NT2/D1 (cell line): ENCODE measurements around the gene RMC1.

ENCODE experiments used
- DNase-seq: peaks from one replicate; pipeline ENCODE4 v3.0.0-alpha.2; 2011; ENCODE audit warnings: low read depth, low spot score
- H3K27me3 ChIP-seq: 2 replicates; pipeline ENCODE4 v1.6.0; 2011; ENCODE audit warnings: mild to moderate bottlenecking; ENCODE audit not compliant: insufficient read length, insufficient read depth
- H3K36me3 ChIP-seq: 2 replicates; pipeline ENCODE4 v1.6.1; 2011; ENCODE audit warnings: mild to moderate bottlenecking, low read length, mixed read lengths; ENCODE audit not compliant: insufficient read depth, insufficient read length
- H3K4me1 ChIP-seq: 2 replicates; pipeline ENCODE4 v1.5.1; 2011; ENCODE audit not compliant: insufficient read depth, insufficient read length
- H3K4me3 ChIP-seq: 2 replicates; pipeline ENCODE4 v1.5.1; 2011; ENCODE audit warnings: low read depth; ENCODE audit not compliant: insufficient read length
- H3K9ac ChIP-seq: 2 replicates; pipeline ENCODE4 v1.6.0; 2011; ENCODE audit warnings: low read depth; ENCODE audit not compliant: insufficient read length
- H3K9me3 ChIP-seq: 2 replicates; pipeline ENCODE4 v1.5.1; 2011; ENCODE audit warnings: mild to moderate bottlenecking, low read length; ENCODE audit not compliant: insufficient read depth
- SUZ12 ChIP-seq: IDR thresholded peaks from 2 replicates; pipeline ENCODE4 v1.6.1; 2011; ENCODE audit not compliant: insufficient read length, insufficient read depth; ENCODE audit errors: extremely low read depth
- YY1 ChIP-seq: IDR thresholded peaks from 2 replicates; pipeline ENCODE4 v1.6.1; 2011; ENCODE audit not compliant: insufficient read length, insufficient read depth
- ZNF274 ChIP-seq: IDR thresholded peaks from 2 replicates; pipeline ENCODE4 v1.6.1; 2011; ENCODE audit warnings: mild to moderate bottlenecking, low read depth, low read length

RMC1 gene

GRCh38 chr18:23468753-23469459 lies 34.4 kb upstream of the RMC1 start:
- H3K36me3 ChIP-seq = peaks cover 72% of the 10 kb centered on the region
- DNase-seq = no peak

GRCh38 chr18:23470620-23471387 lies 32.5 kb upstream of the RMC1 start:
- Histone ChIP-seq H3K36me3 (peaks cover 78% of the 10 kb centered on the region), H3K4me3 (no peak overlapping the region), H3K27me3 (no peaks in the 10 kb centered on the region), H3K4me1 (no peaks in the 10 kb centered on the region), H3K9me3 (no peaks in the 10 kb centered on the region), H3K9ac (no peak overlapping the region)
- DNase-seq = no peak
- TF ChIP-seq ZNF274 (no peak), SUZ12 (no peak), YY1 (no peak)

More at GRCh38 chr18:23468753-23469459, 34.4 kb upstream of the RMC1 start:
- TF ChIP-seq ZNF274 (no peak), SUZ12 (no peak)
- Histone ChIP-seq H3K4me1 (no peaks in the 10 kb centered on the region), H3K4me3 (no peak overlapping the region), H3K27me3 (no peaks in the 10 kb centered on the region), H3K9me3 (no peaks in the 10 kb centered on the region), H3K9ac (no peak overlapping the region)

- TF ChIP-seq ZNF274 (no peak), YY1 (no peak), SUZ12 (no peak)
- Histone ChIP-seq H3K27me3 (no peaks in the 10 kb centered on the region), H3K4me3 (no peak overlapping the region), H3K9ac (no peak overlapping the region), H3K36me3 (peaks cover 78% of the 10 kb centered on the region), H3K4me1 (no peaks in the 10 kb centered on the region), H3K9me3 (no peaks in the 10 kb centered on the region)
- DNase-seq = no peak
Observed at GRCh38 chr18:23471486-23471885, 31.8 kb upstream of the RMC1 start.

- no peaks in the 10 kb centered on the region for H3K27me3 ChIP-seq
- H3K4me3 ChIP-seq = no peak overlapping the region
- H3K9ac ChIP-seq = no peak overlapping the region
- no peaks in the 10 kb centered on the region for H3K9me3 ChIP-seq
- H3K4me1 ChIP-seq = no peaks in the 10 kb centered on the region
- no peak for DNase-seq
- TF ChIP-seq ZNF274 = no peak
- peaks cover 64% of the 10 kb centered on the region for H3K36me3 ChIP-seq
Observed at GRCh38 chr18:23479829-23480505, 23.3 kb upstream of the RMC1 start.

GRCh38 chr18:23484561-23485182 lies 18.6 kb upstream of the RMC1 start:
- Histone ChIP-seq H3K9me3 (no peaks in the 10 kb centered on the region), H3K4me3 (no peak overlapping the region), H3K4me1 (peaks cover 2% of the 10 kb centered on the region), H3K27me3 (no peaks in the 10 kb centered on the region), H3K36me3 (peaks cover 26% of the 10 kb centered on the region), H3K9ac (no peak overlapping the region)
- DNase-seq = no peak
- TF ChIP-seq SUZ12 = no peak
- TF ChIP-seq ZNF274 = no peak
- TF ChIP-seq YY1 = no peak

GRCh38 chr18:23485386-23485785 lies 17.9 kb upstream of the RMC1 start:
- Histone ChIP-seq H3K9me3 (no peaks in the 10 kb centered on the region), H3K36me3 (peaks cover 19% of the 10 kb centered on the region), H3K27me3 (no peaks in the 10 kb centered on the region), H3K9ac (no peak overlapping the region), H3K4me1 (peaks cover 2% of the 10 kb centered on the region), H3K4me3 (no peak overlapping the region)
- no peak for DNase-seq
- TF ChIP-seq YY1 (no peak), ZNF274 (no peak), SUZ12 (no peak)
